Immature natural killer cell (primary cell): ENCODE data around the gene TUBG2. TPM values are rescaled to one million over a fixed set of nuclear protein-coding genes. Genes with fewer than 3 reads are reported as not detected.

ENCODE experiments used
- DNase-seq, 3 donors: peaks; one replicate each; pipeline ENCODE4 v3.0.0; 2022; ENCODE audit warnings: mixed read lengths in 1 of 3
- H3K27ac Mint-ChIP-seq, 6 donors: one replicate each; pipeline ENCODE4 v1.8.0; 2020; ENCODE audit warnings: mixed read lengths in 6 of 6, mild to moderate bottlenecking in 5 of 6, inconsistent platforms in 4 of 6, moderate library complexity in 3 of 6
- H3K27me3 Mint-ChIP-seq, 3 donors: one replicate each; pipeline ENCODE4 v1.8.0; 2020 to 2021; ENCODE audit warnings: low read depth in 3 of 3, mild to moderate bottlenecking in 3 of 3, mixed read lengths in 3 of 3, moderate library complexity in 3 of 3, inconsistent platforms in 1 of 3
- H3K36me3 Mint-ChIP-seq, 3 donors: one replicate each; pipeline ENCODE4 v1.8.0; 2020; ENCODE audit warnings: mixed read lengths in 3 of 3, inconsistent platforms in 2 of 3, mild to moderate bottlenecking in 2 of 3
- H3K4me1 Mint-ChIP-seq, 2 donors: one replicate each; pipeline ENCODE4 v1.8.0; 2020; ENCODE audit warnings: inconsistent platforms in 2 of 2, mild to moderate bottlenecking in 2 of 2, mixed read lengths in 2 of 2, moderate library complexity in 1 of 2
- H3K4me3 Mint-ChIP-seq, 5 donors: one replicate each; pipeline ENCODE4 v1.8.0; 2020; ENCODE audit warnings: mild to moderate bottlenecking in 5 of 5, mixed read lengths in 5 of 5, inconsistent platforms in 3 of 5, moderate library complexity in 3 of 5
- H3K9me3 Mint-ChIP-seq, 6 donors: one replicate each; pipeline ENCODE4 v1.8.0; 2020; ENCODE audit warnings: mild to moderate bottlenecking in 6 of 6, mixed read lengths in 6 of 6, inconsistent platforms in 4 of 6, moderate library complexity in 3 of 6
- polyA plus RNA-seq, 3 donors: library from polyadenylated mRNA; unstranded; fragments of 300-500 nt; fragmentation: Illumina TruSeq; gene quantifications; one replicate each; pipeline ENCODE4 v1.2.3, GENCODE V29; 2021

TUBG2 gene
- polyA plus RNA-seq, 3 donors from 2014 or later = 1.3 to 4.0 (median 3.4) TPM

DNA sequence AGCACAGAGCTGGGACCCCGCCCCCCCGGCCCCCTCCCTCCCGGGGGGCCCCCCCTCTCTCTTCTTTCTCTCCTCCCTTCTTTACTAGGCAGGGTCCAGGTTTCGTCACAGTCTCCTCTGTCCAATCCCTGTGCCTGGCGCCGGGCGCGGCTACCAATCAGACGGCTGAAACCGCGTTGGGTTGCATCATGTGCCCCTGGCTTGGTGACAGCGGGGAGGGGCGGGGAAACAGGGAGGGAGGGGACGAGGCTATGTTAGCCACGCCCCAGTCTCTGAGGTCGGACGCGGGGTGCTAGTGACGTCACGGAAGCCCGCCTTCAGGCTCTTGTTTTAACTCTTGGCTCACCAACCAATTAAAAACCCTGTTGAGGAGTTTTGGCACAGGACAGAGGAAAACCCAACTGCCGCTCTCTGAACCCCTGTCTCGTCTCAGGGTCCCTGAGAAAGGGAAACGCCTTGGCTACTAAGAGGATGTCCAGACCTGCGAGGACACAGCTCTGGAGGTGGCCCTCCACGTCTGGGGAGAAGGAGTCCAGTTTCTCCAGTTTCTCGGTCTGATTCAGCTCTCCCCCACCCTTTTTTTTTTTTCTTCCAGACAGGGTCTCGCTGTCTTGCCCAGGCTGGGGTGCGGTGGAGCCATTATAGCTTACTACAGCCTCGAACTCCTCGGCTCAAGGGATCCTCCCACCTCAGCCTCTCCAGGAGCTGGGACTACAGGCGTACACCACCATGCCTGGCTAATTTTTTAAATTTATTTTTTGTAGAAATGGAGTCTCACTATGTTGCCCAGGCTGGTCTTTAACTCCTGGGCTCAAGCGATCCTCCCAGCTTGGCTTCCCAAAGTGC lies 18.2 kb downstream of the TUBG2 start:
- Mint-ChIP-seq H3K27me3 (peaks cover 16 to 34% (median 18%) of the 10 kb centered on the region in 3 donors), H3K9me3 (peaks cover 0 to 4% (median 0%) of the 10 kb centered on the region in 6 donors)

GRCh38 chr17:42677921-42678781 lies 19.1 kb downstream of the TUBG2 start:
- Mint-ChIP-seq H3K4me3 (peak overlapping the region; percentile 84 to 94 (median 91)), H3K36me3 (no peaks in the 10 kb centered on the region), H3K27me3 (peaks cover 20 to 37% (median 24%) of the 10 kb centered on the region in 3 donors), H3K27ac (peak overlapping the region; percentile 29 to 90 (median 85)), H3K9me3 (peaks cover 0 to 4% (median 0%) of the 10 kb centered on the region in 6 donors), H3K4me1 (peaks cover 54 to 70% of the 10 kb centered on the region in 2 donors)
- DNase-seq = peak; percentile 59 to 68 (median 68)

More for the DNA sequence above, 18.2 kb downstream of the TUBG2 start:
- Mint-ChIP-seq H3K27ac (peak overlapping the region in 5 of 6 donors; percentile 70 to 90 (median 75)), H3K4me1 (peaks cover 47 to 63% of the 10 kb centered on the region in 2 donors), H3K4me3 (peak overlapping the region; percentile 76 to 94 (median 91)), H3K36me3 (no peaks in the 10 kb centered on the region)
- DNase-seq = peak; percentile 91 to 93 (median 92)

DNA sequence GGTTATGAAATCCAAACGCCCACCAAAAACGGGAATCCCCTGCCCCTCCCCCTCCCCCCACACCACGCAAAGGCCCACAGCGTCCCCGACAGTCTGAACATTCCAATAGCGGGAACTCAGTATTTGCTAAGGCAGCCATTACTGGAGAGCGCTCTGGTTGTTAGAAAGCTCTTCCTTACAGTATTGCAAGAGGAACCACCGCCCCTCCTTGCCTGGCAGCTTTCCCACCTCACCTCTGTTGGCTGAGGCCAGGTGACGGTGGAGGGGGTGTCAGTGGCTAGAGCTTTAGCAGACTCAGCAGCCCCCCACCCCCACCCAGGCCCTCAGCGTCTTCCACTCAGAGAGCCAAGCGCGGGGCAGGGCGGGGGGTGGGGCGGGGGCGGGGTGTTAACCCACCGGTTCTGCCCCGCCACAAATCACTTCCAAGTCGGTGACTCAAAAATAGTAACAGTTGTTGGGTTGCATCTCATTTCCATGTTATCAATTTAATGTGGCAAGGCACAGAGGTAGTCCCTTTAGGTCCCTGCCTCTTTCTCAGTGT lies 19.9 kb downstream of the TUBG2 start:
- H3K27me3 Mint-ChIP-seq = peaks cover 27 to 40% (median 27%) of the 10 kb centered on the region in 3 donors
- peaks cover 0 to 4% (median 0%) of the 10 kb centered on the region in 6 donors for H3K9me3 Mint-ChIP-seq
- no peak for DNase-seq
- H3K4me3 Mint-ChIP-seq = peak overlapping the region; percentile 84 to 91 (median 91)
- H3K36me3 Mint-ChIP-seq = no peaks in the 10 kb centered on the region
- H3K4me1 Mint-ChIP-seq = peaks cover 56 to 74% of the 10 kb centered on the region in 2 donors
- H3K27ac Mint-ChIP-seq = peak overlapping the region; percentile 29 to 90 (median 84)

DNA sequence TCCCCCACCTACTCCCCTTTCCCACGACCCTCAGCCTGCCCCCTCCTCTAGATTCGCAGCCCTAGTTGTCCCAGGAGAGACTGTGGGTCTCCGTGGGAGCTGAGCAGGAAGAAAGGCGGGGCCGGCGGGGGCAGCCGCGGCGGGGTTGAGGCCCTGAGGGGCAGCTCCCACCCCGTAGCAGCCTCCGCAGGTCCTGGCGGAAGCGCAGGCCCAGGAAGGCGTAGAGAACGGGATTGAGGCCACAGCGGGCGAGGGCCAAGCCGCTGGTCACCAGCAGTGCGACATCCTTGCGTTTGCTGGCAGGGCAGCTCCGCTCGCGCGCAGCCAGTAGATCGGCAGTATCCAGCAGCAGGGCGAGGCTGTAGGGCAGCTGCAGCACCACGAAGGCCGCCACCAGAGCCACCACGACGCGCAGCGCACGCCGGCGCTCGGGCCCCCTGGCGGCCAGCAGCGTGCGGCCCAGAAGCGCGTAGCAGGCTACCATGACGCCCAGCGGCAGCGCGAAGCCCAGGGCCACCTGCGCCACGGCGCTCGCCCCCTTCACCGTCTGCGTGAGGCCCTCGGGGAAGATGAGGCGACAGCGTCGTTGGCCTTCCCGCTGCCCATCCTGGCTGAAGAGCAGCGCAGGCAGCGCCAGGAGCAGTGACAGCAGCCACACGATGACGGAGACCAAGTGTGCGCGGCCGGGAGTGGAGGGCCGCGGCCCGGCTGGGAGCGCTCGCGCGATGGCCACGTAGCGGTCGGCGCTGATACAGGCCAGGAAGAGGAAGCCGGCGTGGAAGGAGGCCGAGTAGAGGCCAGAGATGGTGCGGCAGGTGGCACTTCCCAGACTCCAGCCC lies 20.6 kb downstream of the TUBG2 start:
- DNase-seq = peak; percentile 72 to 77 (median 76)
- Mint-ChIP-seq H3K4me1 (peaks cover 51 to 67% of the 10 kb centered on the region in 2 donors), H3K27me3 (peaks cover 22 to 40% (median 23%) of the 10 kb centered on the region in 3 donors), H3K9me3 (peaks cover 0 to 4% (median 0%) of the 10 kb centered on the region in 6 donors), H3K4me3 (peak overlapping the region; percentile 70 to 91 (median 82)), H3K27ac (peak overlapping the region; percentile 29 to 87 (median 82)), H3K36me3 (peaks cover 0 to 3% (median 0%) of the 10 kb centered on the region in 3 donors)

- H3K4me1 Mint-ChIP-seq = peaks cover 49 to 65% of the 10 kb centered on the region in 2 donors
Measured at GRCh38 chr17:42680331-42680808, 21.3 kb downstream of the TUBG2 start.

DNA sequence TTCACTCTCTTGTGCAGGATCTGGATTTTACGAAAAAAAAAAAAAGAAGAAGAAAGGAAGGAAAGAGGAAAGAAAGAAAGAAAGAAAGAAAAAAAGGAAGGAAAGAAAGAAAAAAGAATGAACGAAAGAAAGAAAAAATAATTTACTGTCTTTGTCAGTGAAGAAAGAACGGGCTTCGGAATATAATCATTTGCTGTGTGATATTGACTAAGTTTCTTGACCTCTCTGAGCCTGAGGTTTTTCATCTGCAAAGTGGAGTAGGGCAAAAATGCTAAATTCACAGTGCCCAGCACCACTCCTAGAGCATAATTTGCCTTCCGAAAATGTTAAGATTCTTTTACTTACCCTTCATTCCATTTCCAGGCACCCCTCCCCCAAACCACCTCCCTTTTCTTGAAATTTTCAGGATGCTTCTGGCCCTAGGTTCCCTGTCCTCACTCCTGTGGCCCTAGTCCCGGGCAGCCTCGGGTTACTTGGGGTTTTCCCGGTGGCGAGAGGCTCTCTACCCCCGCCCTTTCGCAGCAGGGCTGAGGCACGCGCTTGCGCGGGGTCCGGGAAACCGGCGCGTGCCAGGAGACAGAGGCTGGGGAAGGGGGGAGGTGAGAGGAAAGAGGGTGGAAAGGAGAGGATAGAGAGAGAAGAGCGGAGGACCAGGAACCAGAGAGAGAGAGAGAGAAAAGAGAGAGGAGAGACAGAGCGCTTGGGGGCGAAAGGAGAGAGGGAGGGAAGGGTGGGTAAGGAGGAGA lies 23.1 kb downstream of the TUBG2 start, which contains the start of gene CNTNAP1:
CNTNAP1 (plus strand) TSS at position 556 of the 746 bp plus-strand sequence. CDS start 299 bp downstream, outside the sequence.
- DNase-seq = no peak
- Mint-ChIP-seq H3K4me3 (peak within 1 kb of the TSS; percentile 38 to 58 (median 56)), H3K4me1 (peaks cover 43 to 60% of the 10 kb centered on the region in 2 donors), H3K9me3 (peaks cover 0 to 9% (median 0%) of the 10 kb centered on the region in 6 donors), H3K27ac (no peak within 1 kb of the TSS), H3K27me3 (peaks cover 19 to 34% (median 23%) of the 10 kb centered on the region in 3 donors), H3K36me3 (peaks cover 0 to 3% (median 0%) of the 10 kb centered on the region in 3 donors)

More at GRCh38 chr17:42680331-42680808, 21.3 kb downstream of the TUBG2 start:
- peak overlapping the region in 1 of 6 donors; percentile 53 for H3K27ac Mint-ChIP-seq
- peaks cover 0 to 3% (median 0%) of the 10 kb centered on the region in 3 donors for H3K36me3 Mint-ChIP-seq
- peaks cover 23 to 38% (median 25%) of the 10 kb centered on the region in 3 donors for H3K27me3 Mint-ChIP-seq
- no peak for DNase-seq
- H3K9me3 Mint-ChIP-seq = peaks cover 0 to 7% (median 0%) of the 10 kb centered on the region in 6 donors
- peak overlapping the region; percentile 18 to 55 (median 50) for H3K4me3 Mint-ChIP-seq

- Mint-ChIP-seq H3K27ac (no peak overlapping the region), H3K27me3 (peaks cover 20 to 30% (median 23%) of the 10 kb centered on the region in 3 donors), H3K36me3 (peaks cover 0 to 3% (median 0%) of the 10 kb centered on the region in 3 donors), H3K4me3 (peak overlapping the region in 4 of 5 donors; percentile 12 to 58 (median 56)), H3K9me3 (peaks cover 0 to 9% (median 0%) of the 10 kb centered on the region in 6 donors), H3K4me1 (peaks cover 37 to 53% of the 10 kb centered on the region in 2 donors)
- DNase-seq = no peak
Measured at GRCh38 chr17:42682722-42683403, 23.8 kb downstream of the TUBG2 start.

- Mint-ChIP-seq H3K27ac (no peak overlapping the region), H3K4me1 (peaks cover 34 to 46% of the 10 kb centered on the region in 2 donors), H3K36me3 (peaks cover 0 to 3% (median 0%) of the 10 kb centered on the region in 3 donors), H3K4me3 (peak overlapping the region in 3 of 5 donors; percentile 24 to 56 (median 56)), H3K9me3 (peaks cover 0 to 9% (median 0%) of the 10 kb centered on the region in 6 donors), H3K27me3 (peaks cover 21 to 30% (median 23%) of the 10 kb centered on the region in 3 donors)
- DNase-seq = no peak
Measured at GRCh38 chr17:42683407-42684034, 24.4 kb downstream of the TUBG2 start.

DNA sequence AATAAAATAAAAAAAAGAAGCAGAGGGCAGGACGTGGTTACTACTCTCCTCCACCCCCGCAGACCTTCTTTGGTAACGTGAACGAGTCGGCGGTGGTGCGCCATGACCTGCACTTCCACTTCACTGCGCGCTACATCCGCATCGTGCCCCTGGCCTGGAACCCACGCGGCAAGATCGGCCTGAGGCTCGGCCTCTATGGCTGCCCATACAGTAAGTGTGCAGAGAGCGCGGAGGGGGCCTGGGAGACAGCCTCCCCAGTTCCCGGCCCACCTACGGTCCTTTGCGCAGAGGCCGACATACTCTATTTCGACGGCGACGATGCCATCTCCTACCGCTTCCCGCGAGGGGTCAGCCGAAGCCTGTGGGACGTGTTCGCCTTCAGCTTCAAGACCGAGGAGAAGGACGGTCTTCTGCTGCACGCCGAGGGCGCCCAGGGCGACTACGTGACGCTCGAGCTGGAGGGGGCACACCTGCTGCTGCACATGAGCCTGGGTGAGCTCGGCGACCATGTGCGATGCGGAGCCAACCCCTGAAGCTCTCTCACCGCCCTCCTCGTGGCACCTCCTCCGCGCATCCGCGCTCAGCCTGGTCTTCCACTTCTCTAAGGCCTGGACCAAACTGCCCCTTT lies 26.0 kb downstream of the TUBG2 start:
- H3K4me3 Mint-ChIP-seq = peak overlapping the region in 1 of 5 donors; percentile 24
- H3K27me3 Mint-ChIP-seq = peaks cover 19 to 28% (median 21%) of the 10 kb centered on the region in 3 donors
- no peak overlapping the region for H3K27ac Mint-ChIP-seq
- H3K9me3 Mint-ChIP-seq = peaks cover 0 to 7% (median 0%) of the 10 kb centered on the region in 6 donors
- H3K36me3 Mint-ChIP-seq = peaks cover 0 to 3% (median 0%) of the 10 kb centered on the region in 3 donors
- DNase-seq = no peak
- H3K4me1 Mint-ChIP-seq = peaks cover 24 to 31% of the 10 kb centered on the region in 2 donors

GRCh38 chr17:42685831-42686230 lies 26.7 kb downstream of the TUBG2 start:
- Mint-ChIP-seq H3K36me3 (peaks cover 0 to 3% (median 0%) of the 10 kb centered on the region in 3 donors), H3K4me3 (no peak overlapping the region), H3K27me3 (peaks cover 18 to 24% (median 19%) of the 10 kb centered on the region in 3 donors), H3K4me1 (peaks cover 20 to 25% of the 10 kb centered on the region in 2 donors), H3K9me3 (peaks cover 0 to 7% (median 0%) of the 10 kb centered on the region in 6 donors), H3K27ac (no peak overlapping the region)
- no peak for DNase-seq
